Stimulated activated CD4-positive, alpha-beta T cell treated with anti-CD3 and anti-CD28 coated beads, Interleukin-1b, Interleukin-23, amount 100 ng/mL, for 4 hours (primary cell): ENCODE measurements around the gene CNOT11.
"Not testable (repeated sequence)": the region's sequence is repeated elsewhere in the genome, so short reads cannot be mapped to it uniquely, and the experiment has no call there.

Experiments used
- DNase-seq, 2 donors: peaks; one replicate each; pipeline ENCODE4 v3.0.0-alpha.2; 2020; ENCODE audit warnings: low read depth in 2 of 2

CNOT11 gene

GRCh38 chr2:101310090-101310833 lies 57.6 kb downstream of the CNOT11 start:
- no peak for DNase-seq

GRCh38 chr2:101310834-101311695 lies 58.4 kb downstream of the CNOT11 start:
- DNase-seq: no peak

- no peak for DNase-seq
Measured at GRCh38 chr2:101311696-101312017, 59.0 kb downstream of the CNOT11 start.

- not testable (repeated sequence) for DNase-seq
Measured at GRCh38 chr2:101316568-101316967, 63.9 kb downstream of the CNOT11 start.
